ENCODE results near the gene TFAP2D.

TFAP2D gene

DNA sequence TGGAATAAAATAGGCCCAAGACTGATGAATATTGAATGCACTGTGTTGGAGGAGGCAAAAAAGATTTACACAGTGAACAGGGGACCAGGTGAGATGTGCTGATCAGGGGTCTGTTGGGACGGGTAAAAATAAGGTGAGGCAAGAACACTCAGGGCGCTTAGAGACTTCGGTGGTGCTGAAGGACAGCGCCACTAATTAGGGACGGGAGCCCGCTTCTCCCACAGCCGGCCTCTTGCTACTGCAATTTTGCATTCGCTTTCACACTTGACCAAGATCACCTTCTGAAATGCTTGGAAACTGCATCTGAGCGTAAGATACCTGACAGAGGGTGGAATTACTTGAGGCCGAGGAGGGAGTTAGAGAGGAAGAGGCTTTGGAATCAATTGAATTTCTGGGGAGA is 7.3 kb downstream of the TFAP2D start:
- no peak for DNase-seq (ENCODE audit: low read depth in 2 of 2)

DNA sequence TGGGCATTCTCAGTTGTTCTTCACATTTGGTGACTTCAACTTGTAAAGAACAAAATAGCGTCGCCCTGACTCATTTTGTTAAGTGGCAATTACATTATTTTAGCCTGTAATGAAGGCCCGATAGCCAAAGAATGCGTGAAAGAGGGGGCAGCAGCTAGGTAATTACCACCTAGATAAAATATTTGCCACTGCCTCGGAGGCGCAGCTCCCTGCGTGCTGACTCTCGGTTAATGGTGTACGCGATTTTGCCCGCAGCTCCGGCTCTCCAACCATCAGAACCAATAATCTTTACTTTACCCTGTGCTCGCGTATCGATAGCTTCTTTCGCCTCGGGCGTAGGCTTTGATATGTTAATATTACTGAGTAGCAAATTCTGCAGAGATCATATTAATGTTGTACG is 8.7 kb downstream of the TFAP2D start:
- DNase-seq (ENCODE audit: low read depth in 2 of 2), result no peak

DNA sequence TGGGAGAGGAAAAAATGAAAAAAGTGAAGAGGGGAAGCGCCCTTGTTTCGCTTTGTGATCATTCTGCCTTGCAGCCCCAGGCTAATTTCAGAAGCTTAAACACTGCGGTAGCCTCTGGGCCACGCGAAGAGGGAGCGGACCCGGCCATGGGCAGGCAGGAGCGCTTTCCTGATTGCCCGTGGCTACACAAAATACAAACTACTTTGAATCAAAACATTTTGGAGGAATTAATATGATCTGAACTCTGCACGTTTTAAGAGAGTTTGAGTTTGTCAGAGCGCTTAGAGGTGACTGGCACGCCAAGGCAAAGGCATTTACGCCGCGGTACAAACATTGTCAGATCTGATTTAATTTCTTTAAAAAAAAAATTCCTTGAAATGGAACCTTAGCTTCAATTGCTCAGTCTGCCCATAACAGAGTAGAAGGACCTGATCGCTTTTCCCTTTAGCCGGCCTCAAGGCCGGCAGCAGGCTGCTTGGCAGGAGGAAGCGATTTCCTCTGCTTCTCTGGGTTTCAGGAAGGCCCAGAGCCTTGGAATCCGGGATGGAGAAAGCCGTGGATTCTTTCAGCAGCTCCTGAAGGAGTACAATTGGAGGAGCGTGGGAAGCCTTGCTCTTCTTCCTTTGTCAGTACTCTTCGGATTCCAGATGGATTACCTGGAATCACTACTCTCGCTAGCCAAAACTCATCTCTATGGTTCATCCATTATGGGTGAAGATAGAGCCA is 9.7 kb downstream of the TFAP2D start:
- no peak for DNase-seq (ENCODE audit: low read depth in 2 of 2)

- no peak for DNase-seq (ENCODE audit: low read depth in 2 of 2)
Observed at GRCh38 chr6:50724381-50725124, 11.2 kb downstream of the TFAP2D start.

GRCh38 chr6:50734488-50734887 is 21.2 kb downstream of the TFAP2D start:
- DNase-seq (ENCODE audit: low read depth in 2 of 2), result no peak

- no peak for DNase-seq (ENCODE audit: low read depth in 2 of 2)
Observed at GRCh38 chr6:50742161-50742560, 28.8 kb downstream of the TFAP2D start.

DNA sequence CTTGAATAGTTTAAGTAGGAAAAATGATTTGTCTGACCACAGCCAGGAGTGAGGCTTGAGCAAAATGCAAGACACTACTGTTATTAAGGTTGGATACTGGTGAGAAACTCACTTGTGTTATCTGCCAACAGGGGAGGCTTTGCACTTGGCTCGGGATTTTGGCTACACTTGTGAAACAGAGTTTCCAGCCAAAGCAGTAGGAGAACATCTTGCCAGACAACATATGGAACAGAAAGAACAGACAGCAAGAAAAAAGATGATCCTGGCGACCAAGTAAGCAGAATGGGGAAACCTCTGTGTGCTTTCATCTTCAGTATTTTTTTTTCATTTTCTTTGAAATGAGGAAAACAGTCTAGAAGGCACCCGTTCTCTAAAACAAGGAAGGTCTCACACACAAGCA is 31.6 kb downstream of the TFAP2D start:
- no peak for DNase-seq (ENCODE audit: low read depth in 2 of 2)

- DNase-seq (ENCODE audit: low read depth in 2 of 2), result no peak
Observed at GRCh38 chr6:50762798-50763197, 49.5 kb downstream of the TFAP2D start.

DNA sequence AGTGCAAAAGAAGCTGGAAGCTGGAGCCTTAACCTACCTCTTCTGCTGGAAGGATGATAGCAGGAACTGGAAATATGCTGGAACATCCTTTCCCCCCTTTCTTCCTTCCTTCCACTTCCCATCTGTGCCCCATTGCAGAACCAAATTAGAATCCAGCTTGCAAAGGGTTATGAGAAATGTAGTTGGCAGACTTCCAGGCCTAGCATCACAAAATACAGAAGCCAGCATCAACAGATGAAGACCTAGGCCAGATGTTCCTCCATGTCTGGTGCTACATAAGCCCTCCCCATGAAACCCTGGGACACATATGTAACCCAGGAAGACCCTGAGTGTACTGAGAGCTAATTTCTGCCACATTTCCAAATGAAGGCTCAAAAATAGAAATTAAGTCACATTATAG is 65.4 kb downstream of the TFAP2D start:
- no peak for DNase-seq (ENCODE audit: low read depth in 2 of 2)

DNA sequence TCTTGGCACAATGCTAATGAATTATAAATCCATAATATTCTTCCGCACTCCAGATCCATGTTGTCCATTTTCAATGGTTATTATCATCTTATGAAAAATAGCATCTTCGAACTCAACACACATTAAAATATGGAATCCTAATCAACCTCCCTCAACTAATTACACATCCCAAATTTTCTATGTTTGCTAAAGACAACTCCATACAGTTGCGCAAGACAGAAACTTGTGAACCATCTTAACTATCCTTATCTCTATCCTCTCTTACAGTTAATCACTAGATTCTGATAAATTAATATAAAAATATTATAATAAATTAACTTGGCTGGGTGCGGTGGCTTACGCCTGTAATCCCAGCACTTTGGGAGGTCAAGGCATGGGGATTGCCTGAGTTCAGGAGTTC is 67.1 kb downstream of the TFAP2D start:
- no peak for DNase-seq (ENCODE audit: low read depth in 2 of 2)

- DNase-seq (ENCODE audit: low read depth in 2 of 2), result no peak
Observed at GRCh38 chr6:50785921-50786320, 72.6 kb downstream of the TFAP2D start.

GRCh38 chr6:50791900-50792508 is 78.7 kb downstream of the TFAP2D start:
- no peak for DNase-seq (ENCODE audit: low read depth in 2 of 2)

GRCh38 chr6:50792771-50793170 is 79.4 kb downstream of the TFAP2D start:
- DNase-seq (ENCODE audit: low read depth in 2 of 2), result no peak

DNA sequence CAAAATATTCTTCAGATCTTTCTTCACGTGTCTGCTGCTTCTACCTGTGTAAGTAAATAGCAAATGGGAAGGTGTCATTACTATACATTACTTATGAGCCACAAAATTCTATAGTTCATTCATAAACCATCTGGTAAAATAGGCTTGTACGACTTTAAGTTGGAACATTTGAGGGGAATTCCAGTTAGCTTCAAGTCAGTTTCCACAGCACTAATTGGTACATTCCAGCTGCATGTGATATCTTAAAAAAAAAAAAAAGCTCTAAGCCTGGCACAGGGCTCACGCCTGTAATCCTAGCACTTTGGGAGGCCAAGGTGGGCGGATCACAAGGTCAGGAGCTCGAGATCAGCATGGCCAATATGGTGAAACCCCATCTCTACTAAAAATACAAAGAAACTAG is 82.2 kb downstream of the TFAP2D start:
- DNase-seq (ENCODE audit: low read depth in 2 of 2), result no peak

DNA sequence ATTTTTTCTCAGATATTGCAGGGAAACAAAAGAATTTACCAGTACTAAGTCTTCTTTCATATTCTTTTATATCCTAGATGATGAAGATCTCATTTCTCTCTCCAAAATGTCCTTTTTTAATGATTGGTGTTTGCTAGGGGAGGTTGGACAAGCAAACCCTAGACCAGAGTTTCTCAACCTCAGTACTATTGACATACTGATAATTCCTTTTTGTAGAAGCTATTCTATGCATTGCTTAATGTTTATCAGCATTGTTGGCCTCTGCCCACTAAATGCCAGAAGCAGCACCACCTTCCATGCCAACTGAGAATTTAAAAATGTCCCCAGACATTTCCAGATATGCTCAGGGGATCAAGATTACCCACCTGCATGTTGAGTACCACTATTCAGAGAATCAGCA is 91.0 kb downstream of the TFAP2D start:
- no peak for DNase-seq (ENCODE audit: low read depth in 2 of 2)

DNA sequence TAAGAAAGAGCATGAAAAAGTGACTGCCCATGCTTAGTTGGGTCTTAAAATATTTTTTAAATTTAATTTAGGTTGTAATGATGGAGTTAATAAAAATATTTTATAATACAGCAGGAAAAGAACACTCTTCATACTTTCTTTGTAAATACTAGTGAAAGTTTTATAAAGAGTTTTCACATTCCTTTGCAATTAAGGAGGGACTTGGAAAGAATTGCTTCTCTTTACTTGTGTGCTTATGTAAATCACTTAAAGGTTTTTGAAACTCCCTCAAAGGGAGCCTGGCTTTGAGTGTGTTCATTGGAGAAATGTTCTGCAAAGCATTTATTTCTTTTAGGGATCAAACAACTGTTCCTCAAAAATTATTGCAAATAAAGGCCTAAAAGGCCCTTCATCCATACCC is 93.7 kb downstream of the TFAP2D start:
- DNase-seq (ENCODE audit: low read depth in 2 of 2), result no peak

DNA sequence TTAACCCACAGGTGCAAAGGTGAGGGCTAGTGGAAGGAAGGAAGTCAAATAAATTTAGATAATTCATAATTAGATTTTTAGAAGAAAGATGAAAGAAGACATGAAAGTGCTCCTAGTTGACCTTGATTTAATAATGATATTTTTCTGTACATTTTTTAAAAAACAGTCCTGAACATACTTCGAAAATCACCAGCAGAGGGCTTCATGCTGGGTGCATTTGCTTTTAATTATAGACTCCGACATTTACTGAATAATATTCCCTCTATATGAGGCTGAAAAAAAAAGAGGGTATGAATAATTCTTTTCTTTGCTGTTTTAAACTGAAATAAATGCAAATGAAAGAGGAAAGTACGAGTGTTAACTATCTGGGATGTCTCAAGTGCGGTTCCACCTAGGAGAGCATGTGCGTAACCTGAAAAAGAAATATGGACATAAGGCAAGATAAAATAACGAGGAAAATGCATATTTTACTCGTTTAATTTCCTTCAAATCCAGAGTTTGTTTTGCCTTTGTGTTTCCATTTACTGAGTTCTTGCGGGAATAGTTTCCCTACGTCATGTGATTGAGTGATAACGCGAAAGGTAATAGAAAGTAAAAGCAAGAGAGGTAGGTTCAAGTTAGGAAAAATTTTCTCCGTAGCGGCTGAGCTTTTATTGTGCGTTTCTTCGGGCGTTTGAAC is 102.2 kb downstream of the TFAP2D start:
- DNase-seq (ENCODE audit: low read depth in 2 of 2), result no peak

- peak in 1 of 2 donors; percentile 11 for DNase-seq (ENCODE audit: low read depth in 2 of 2)
Observed at GRCh38 chr6:50816115-50816675, 102.9 kb downstream of the TFAP2D start.

DNA sequence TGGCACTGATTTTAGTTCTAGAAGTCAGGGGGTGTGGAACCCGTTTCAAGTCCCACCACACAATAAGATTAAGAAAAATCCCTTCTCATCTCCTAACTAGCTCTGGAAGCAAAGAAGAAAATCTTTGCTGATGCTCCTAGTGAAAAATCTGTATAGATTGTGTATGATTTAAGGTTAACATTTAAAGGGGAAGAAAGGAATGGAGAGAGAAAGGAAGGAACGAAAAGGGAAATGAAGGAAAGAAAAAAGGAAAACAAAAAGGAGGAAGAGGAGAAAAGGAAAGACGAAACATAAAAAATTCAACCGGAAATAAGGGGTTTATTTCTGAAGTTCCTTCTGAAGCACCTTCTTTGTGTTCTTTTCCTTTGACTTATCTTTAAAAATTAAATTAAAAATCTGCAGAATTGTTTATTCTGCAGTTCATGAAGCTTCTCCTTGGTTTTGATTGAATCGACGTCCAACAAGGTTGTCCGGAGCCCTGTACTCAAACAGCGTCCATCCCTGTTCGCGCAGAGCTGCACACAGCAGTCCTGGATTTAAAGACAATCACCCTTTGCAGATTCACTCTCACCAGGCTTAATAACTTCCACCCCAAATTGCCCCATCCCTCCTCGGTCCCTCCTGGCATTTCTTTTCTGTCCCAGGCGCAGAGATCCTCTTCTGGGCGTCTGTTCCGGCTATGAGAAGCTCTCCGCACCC is 103.8 kb downstream of the TFAP2D start:
- DNase-seq (ENCODE audit: low read depth in 2 of 2), result no peak

DNA sequence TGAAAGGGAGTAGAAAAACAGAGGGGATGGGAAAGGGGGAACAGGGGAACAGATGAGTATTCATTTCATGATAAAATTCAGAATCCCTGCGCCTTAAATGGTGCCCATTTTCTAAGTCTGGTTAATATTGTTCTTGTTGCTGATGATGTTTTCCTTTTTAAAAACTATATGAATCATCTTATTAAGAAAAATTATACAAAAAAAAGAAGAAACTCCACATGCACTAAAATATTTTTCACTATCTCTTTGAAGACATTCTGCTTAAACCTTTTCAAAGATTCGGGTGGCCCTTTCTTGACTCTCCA is 104.3 kb downstream of the TFAP2D start:
- DNase-seq (ENCODE audit: low read depth in 2 of 2), result no peak

DNA sequence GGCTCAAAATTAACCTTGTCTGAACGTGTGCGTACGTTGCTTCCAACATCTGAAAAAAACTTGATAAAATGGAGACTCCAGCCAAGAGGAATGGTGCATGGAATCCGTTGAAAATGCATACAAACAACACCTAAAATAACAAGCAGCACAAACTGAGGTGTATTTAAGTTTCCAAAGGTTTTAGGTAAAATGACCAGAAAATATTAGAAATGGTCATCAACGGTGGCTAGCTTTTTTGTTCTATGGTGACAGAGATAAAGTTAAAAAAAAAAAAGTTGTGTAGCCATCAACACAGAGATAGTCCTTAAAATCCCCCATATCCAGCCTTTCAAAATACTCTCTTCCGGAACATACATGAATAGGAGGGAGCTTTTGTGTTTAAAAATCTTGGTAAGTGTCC is 104.7 kb downstream of the TFAP2D start:
- no peak for DNase-seq (ENCODE audit: low read depth in 2 of 2)

DNA sequence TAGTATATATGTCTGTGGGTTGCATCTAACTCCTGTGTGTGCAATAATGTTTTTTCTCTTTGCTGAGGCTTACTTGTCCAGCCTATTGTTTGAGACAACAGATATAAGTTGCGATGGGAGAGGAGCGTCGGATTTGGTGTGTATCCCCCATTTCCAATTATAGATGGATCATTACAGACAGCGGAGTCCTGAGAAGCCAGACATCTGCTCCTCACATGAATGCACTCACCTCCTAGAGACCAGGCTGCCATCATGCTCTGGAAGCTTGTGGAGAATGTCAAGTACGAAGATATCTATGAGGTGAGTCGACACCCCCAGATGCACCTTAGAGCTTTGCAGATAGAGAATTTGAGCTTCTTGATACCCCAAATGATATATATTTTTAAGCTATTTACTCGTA is 105.3 kb downstream of the TFAP2D start, which contains the start of gene TFAP2B:
Gene TFAP2B (plus strand): TSS at position 199 of the 400 bp plus-strand sequence. CDS start 21 bp downstream, at position 220.
- DNase-seq (ENCODE audit: low read depth in 2 of 2), result no peak

All from stimulated activated CD8-positive, alpha-beta memory T cell treated with anti-CD3 and anti-CD28 coated beads, Interleukin-15, amount 100 ng/mL, for 4 hours (primary cell).